Neural progenitor cell (in vitro differentiated cells): ENCODE results near the gene UNC93B1.

Experiments
- CTCF ChIP-seq: fragments of 200-600 bp; sonication (generic); IDR thresholded peaks from 2 replicates; pipeline ENCODE4 v1.5.1; 2017; ENCODE audit warnings: antibody characterized with exemption, mild to moderate bottlenecking
- EZH2phosphoT487 ChIP-seq: fragments of 200-600 bp; sonication (generic); IDR thresholded peaks from 2 replicates; pipeline ENCODE4 v1.6.1; 2017; ENCODE audit warnings: antibody characterized with exemption

GRCh38 chr11:68011051-68011943, 7.4 kb upstream of the UNC93B1 start:
- no peak for TF ChIP-seq CTCF
- no peak for TF ChIP-seq EZH2phosphoT487
